T-helper 9 cell (primary cell): ENCODE data around the gene ZNF768.
"Not testable (repeated sequence)": the region's sequence is repeated elsewhere in the genome, so short reads cannot be mapped to it uniquely, and the experiment has no call there.

ENCODE experiments used
- DNase-seq: peaks from one replicate; pipeline ENCODE4 v3.0.0-alpha.2; 2020

The ZNF768 gene

DNA sequence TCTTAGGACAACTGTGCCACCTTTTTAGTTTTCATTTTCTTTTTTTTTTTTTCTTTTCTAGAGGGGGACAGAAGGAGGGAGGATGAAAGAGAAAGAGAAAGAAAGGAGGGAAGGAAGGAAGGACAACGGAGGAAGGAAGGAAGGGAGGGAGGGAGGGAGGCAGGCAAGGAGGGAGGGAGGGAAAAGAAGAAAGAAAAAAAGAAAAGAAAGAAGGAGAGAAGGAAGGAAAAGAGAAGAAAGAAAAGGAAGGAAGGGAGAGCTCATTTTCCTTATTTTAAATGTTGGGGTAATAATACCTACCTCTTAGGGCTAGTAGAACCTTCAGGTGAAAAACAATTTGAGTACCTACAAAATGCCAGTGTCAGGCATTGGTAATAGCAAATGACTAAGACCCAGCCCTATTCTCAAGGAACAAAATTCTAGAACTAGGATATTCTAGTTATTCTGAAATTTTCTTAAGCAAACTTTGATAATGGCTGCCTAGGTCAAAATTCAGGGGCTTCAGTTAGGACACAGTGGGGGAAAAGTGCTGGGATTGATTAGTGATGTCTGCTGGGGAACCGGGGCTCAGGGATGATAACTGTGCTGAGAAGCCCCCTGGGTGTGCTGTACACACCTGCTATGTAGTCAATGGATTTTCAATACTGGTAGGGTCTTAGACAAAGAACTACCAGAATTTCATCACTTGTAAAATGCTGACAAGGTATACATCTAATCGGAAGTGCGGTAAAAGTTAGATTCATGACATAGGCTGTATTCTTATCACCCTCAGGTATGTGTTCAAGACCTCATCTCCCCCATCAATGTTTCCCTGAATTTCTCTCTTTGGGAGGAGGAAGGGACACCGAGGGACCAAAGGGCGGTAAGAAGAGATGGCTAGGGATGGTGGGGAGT, 22.7 kb downstream of the ZNF768 start:
- DNase-seq: no peak

DNA sequence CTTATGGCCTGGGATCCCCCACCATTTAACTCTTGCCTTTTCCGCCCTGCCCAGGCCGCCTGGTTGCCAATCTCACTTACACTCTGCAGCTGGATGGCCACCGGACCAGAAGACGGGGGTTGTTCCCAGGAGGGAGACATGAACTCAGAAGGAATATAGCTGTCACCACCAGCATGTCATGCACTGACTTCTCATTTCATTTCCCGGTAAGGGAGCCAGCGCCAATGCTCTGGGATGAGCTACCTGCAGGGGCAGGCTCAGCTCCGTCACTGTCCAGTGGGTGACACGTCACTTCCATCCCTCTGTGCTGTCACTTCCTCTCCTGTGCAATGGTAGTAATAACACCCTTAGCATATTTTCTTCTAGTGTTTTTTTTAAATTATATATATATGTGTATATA, 27.1 kb downstream of the ZNF768 start:
- no peak for DNase-seq

DNA sequence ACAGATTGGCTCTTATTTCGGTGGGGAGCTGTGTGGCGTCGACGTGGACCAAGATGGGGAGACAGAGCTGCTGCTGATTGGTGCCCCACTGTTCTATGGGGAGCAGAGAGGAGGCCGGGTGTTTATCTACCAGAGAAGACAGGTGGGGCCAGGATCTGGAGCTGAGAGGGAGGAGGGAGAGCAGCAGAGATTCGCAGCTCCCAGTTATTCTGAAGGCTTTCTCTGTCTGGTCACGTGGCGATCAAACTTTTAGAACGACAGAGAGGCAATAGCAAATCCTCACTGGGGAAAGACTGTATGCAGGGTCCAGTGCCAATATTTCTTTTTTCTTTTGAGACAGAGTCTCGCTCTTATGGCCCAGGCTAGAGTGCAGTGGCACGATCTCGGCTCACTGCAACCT, 31.7 kb downstream of the ZNF768 start:
- no peak for DNase-seq

DNA sequence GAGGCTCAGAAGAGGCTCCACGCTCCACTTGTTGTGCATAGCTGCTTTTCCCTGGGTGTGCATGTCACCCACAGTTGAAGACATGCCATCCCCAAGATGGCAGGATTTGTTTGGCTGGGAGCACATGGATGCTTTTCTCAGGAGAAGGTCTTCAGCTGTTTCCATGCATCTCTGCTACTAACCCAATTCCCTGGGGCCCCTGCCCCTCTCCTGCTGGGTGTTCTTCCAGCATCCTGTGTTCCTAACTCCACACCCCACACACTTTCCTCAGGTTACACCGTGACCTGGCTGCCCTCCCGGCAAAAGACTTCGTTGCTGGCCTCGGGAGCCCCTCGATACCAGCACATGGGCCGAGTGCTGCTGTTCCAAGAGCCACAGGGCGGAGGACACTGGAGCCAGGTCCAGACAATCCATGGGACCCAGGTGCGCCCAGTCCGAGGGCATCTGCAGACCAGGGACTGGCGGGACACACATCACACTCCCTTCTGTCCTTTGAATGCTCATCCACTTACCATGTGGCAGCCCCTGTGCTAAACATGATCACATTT, 32.4 kb downstream of the ZNF768 start:
- DNase-seq: no peak

DNA sequence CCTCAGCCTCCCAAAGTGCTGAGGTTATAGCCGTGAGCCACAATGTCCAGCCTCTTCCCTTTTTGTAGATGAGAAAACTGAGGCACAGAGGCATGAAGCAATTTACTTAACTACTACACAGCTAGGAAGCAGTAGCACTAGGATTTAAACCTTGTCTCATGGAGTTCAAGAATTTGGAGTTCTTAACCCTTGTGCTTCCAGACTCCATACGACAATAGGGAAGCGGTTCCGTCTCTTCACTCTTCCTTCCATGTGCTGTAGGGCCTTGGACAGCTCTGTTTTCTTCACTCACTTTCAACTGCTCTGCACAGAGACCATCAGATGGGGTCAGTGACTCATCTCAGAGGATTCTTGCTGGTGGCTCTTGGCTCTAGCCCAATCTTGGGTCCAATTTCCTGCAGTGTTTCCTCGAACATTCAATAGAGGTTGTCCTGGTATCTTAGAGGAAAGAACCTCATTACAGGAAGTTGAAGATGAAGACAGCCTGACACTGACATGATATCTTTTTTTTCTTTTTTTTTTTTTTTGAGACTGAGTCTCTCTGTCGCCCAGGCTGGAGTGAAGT, 34.5 kb downstream of the ZNF768 start:
- no peak for DNase-seq

DNA sequence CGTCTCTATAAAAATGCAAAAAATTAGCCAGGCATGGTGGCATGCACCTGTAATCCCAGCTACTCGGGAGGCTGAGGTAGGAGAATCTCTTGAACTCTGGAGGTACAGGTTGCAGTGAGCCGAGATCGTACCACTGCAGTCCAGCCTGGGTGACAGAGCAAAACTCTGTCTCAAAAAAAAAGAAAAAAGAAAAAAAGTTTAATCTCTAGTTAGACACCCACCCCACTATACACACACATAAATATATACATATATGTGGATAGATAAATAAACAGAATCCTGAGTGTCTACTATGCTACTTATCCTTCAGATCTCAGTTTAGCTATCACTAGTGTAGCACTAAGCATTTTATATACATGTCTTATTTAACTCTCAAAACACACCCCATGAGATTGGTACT, 35.1 kb downstream of the ZNF768 start:
- no peak for DNase-seq

DNA sequence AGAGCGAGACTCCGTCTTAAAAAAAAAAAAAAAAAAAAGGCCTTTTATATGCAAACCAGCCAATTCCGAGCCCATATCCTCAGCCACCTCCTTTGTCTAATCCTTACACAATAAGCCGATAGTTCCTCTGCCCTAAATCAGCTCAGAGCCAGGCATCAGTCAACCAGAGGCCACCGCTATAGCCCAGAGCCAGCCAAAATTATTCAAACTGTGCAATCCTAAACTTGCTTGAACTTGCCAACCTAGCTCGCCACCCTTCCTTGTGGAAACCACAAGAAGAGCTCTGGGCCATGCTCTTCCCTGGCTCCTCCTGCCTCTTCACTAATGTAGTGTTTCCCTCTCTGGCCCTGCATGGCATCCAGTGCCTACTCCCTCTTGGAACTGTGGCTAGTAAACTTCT, 36.2 kb downstream of the ZNF768 start:
- DNase-seq: no peak

DNA sequence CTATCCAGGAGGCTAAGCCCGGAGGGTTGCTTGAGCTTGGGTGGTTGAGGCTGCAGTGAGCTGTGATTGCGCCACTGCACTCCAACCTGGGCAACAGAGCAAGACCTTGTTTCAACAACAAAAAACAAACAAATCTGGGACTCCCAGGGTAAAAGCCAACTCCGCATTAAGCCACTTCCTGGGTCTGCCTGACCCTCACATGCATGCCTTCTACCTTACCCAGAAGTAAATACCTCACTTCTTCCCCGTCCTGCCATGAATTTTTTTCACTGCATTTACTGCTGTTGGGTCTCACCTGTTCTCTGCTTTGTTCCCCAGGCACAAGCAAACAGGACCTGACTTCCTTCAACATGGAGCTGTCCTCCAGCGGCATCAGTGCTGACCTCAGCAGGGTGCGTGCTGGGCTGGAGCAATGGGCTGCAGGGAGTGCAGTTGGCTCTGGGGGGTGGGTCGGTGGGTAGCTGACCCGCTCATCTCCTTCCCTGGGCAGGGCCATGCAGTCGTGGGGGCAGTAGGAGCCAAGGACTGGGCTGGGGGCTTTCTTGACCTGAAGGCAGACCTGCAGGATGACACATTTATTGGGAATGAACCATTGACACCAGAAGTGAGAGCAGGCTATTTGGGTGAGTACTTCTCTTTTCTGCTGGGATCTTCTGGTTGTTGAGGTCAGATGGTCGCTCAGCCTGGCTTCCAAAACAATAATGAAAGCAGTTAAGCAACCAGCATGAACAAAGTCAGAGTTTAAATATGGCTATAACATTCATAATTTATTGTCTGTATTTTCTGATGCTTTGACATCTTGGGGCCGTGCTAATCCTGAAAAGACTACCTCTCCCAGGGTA, 37.4 kb downstream of the ZNF768 start:
- no peak for DNase-seq

DNA sequence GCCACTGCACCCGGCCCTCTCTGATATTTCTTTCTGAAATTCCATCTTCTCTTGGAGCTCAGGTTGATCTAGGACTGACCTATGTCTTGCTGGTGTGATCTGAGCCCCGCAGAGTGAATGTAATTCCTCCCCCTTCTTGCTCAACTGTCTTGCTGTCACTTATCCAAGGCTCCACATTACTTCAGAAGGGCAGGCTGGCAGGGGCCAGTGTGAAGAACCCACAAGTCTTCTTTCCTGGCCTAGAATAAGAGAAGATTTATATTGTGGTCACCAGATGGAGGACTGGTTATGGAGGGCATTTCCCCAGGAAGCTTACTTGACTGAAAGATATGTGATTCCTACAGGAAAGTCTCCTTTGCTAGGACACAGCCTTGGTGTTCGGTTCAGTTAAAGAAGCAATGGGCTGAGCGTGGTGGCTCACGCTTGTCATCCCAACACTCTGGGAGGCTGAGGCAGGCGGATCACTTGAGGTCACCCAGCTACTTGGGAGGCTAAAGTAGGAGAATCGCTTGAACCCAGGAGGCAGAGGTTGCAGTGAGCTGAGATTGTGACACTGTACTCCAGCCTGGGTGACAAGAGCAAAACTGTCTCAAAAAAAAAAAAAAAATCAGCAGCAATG, 40.4 kb downstream of the ZNF768 start:
- no peak for DNase-seq

DNA sequence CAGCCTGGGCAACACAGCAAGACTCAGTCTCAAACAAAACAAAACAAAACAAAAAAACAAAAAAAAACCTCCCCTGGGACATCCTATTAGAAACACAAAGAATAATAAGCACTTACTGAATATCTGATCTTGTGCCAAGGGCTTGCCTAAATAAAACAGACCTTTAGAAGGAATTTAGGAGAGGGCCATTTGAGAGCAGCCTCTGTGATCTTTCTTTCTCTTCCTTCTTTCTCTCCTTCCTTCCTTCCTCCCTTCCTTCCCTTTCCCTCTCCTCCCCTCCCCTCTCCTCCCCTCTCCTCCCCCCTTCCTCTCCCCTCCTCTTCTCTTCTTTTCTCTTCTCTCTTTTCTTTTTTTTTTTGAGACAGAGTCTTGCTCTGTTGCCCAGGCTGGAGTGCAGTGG, 41.5 kb downstream of the ZNF768 start:
- no peak for DNase-seq

DNA sequence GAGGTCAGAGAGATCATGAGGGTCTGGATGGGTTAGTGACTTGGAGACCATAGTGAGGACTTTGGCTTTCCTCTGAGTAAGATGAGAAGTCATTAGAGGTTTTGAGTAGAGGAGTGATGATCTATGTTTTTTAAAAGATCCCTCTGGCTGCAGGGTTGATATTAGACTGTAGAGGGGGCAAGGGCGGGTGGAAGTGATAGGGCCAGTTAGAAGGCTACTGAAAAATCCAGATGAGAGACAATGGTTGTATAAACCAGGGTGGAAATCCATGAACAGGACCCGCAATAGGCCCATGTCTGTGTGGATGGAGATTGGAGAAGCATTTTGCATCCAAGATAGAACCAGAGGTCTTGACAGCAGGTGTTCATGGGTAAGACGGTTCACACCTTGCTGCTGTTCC, 44.0 kb downstream of the ZNF768 start:
- DNase-seq: no peak

DNA sequence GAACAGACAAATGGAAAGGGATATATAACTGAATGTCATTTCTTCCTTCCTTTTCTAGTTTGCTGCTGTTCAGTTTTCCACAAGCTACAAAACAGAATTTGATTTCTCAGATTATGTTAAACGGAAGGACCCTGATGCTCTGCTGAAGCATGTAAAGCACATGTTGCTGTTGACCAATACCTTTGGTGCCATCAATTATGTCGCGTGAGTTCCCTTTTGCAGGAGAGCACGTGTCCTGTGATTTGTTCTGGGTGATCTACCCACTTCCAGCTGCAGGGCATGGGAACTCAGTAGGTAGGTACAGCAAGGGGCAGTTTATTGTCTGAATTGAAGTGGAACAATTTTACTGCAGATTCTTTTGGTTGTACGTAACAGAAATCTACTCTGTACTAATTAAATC, 45.0 kb downstream of the ZNF768 start:
- DNase-seq: no peak

DNA sequence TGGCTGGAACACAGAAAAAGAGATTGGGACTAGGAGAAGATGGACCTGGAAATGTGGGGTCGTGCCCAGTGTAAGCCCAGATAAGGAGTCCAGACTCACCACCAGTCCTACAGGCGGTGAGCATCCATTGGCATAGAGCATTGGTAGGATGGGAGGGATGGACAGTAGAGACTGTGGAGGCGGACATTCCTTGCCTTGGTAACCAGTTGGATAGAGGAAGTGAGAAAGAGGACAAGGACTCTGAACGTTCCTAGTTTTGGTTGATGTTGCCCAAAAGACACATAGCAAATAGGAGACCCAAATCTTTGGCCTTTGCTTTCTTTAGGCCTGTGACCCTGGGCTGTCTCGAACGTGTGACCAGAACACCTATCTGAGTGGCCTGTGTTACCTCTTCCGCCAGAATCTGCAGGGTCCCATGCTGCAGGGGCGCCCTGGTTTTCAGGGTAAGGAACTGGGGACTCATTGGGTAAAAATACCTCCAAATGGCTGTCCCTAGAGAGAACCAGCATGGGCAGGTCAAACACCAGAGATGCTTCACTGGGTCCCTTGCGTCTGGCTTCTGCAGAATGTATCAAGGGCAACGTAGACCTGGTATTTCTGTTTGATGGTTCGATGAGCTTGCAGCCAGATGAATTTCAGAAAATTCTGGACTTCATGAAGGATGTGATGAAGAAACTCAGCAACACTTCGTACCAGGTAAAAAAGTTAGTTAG, 47.4 kb downstream of the ZNF768 start:
- no peak for DNase-seq

DNA sequence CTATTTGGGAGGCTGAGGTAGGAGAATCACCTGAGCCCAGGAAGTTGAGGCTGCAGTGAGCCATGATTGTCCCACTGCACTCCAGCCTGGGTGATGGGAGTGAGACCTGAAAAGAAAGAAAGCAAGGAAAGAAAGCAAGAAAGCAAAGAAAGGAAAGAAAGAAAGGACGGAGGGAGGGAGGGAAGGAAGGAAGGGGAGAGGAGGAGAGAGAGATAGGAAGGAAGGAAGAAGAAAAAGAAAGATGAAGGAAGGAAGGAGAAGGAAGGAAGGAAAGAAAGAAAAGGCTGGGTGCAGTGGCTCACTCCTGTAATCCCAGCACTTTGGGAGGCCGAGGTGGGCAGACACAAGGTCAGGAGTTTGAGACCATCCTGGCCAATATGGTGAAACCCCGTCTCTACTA, 48.6 kb downstream of the ZNF768 start:
- not testable (repeated sequence) for DNase-seq

DNA sequence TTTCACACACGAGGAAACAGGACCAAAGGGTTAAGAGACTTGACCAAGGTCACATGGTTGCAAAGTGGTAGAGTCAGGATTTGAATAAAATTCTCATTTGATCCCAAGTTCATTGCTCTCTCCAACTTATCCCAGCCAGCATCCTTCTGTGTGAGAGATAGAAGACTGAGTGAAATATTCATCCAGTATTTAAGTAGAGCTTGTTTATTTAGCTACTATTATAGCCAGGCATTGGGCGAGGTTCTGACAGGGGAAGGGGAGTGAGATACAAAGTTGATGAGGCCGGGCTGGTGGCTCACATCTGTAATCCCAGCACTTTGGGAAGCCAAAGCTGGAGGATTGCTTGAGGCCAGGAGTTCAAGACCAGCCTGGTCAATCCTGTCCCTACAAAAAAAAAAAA, 49.4 kb downstream of the ZNF768 start:
- no peak for DNase-seq

DNA sequence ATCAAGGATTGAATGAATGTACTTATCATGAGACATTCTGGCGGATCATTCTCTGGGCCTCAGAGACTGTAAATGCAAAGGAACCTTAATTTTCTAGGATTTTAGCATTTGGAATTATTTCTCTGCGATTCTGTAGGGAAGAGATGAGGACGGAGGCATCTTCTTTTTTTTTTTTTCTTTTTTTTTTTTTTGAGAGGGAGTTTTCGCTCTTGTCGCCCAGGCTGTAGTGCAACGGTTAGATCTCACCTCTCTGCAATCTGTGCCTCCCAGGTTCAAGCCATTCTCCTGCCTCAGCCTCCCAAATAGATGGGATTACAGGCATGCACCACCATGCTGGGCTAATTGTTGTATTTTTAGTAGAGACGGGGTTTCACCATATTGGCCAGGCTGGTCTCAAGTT, 51.7 kb downstream of the ZNF768 start:
- DNase-seq: no peak

DNA sequence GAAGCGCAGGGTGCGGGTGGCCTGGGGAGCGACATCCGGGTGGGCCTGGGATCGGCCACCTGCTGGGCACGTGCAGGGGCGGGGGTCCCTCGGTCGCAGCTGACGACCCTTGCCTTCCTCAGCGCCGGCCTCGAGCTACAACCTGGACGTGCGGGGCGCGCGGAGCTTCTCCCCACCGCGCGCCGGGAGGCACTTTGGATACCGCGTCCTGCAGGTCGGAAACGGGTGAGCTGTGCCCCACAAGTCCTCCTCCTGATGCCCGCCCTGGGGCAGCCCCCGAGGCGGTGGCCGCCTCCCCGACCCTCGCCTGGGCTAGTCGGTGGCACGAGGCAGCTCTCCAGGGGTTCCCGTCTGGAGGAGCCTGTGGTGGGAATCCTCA, 52.3 kb downstream of the ZNF768 start:
- DNase-seq: no peak
